Activated CD8-positive, alpha-beta T cell treated with anti-CD3 and anti-CD28 coated beads for 36 hours (primary cell): ENCODE data around the gene PXMP4. TPM values are rescaled to one million over a fixed set of nuclear protein-coding genes. Genes with fewer than 3 reads are reported as not detected.

Experiments used
- ATAC-seq: fragments of 200-7000 bp; cut with Tn5 transposase; one replicate; pipeline ENCODE4 v1.10.0; 2021; ENCODE audit warnings: mild to moderate bottlenecking, moderate library complexity
- CTCF ChIA-PET: fragments of 350-600 bp; sonication (Branson Sonifier 250); formaldehyde crosslinking; loops from one replicate; lab custom pipeline; 2021; ENCODE audit warnings: antibody characterized with exemption; lab: Charles Lee
- POLR2A ChIA-PET: fragments of 350-600 bp; sonication (Branson Sonifier 250); formaldehyde crosslinking; loops from one replicate; lab custom pipeline; 2021; ENCODE audit warnings: antibody characterized with exemption; lab: Charles Lee
- DNase-seq: peaks from one replicate; pipeline ENCODE4 v3.0.0-alpha.2; 2020
- H3K27ac Mint-ChIP-seq: one replicate; pipeline ENCODE4 v1.8.0; 2021; ENCODE audit warnings: mild to moderate bottlenecking, mixed read lengths
- H3K27me3 Mint-ChIP-seq: one replicate; pipeline ENCODE4 v1.8.0; 2021; ENCODE audit warnings: mixed read lengths
- H3K36me3 Mint-ChIP-seq: one replicate; pipeline ENCODE4 v1.8.0; 2021; ENCODE audit warnings: low read depth, mixed read lengths
- H3K4me1 Mint-ChIP-seq: one replicate; pipeline ENCODE4 v1.8.0; 2021; ENCODE audit warnings: low read depth, mixed read lengths
- H3K4me3 Mint-ChIP-seq: one replicate; pipeline ENCODE4 v1.8.0; 2021; ENCODE audit warnings: mild to moderate bottlenecking, moderate library complexity, mixed read lengths
- H3K9me3 Mint-ChIP-seq: one replicate; pipeline ENCODE4 v1.8.0; 2021; ENCODE audit warnings: mixed read lengths
- CTCF ChIP-seq: fragments of 200-600 bp; IDR thresholded peaks from one replicate; pipeline ENCODE4 v1.8.0; 2022; ENCODE audit warnings: antibody characterized with exemption, mild to moderate bottlenecking
- intact Hi-C: fragments of 100-400 bp; cut with micrococcal nuclease; formaldehyde crosslinking; loops from one replicate; pipeline ENCODE4 v1.10.0; 2022
- total RNA-seq, 2 experiments: library from RNA; stranded (reverse); gene quantifications; one replicate each; pipeline ENCODE4 v1.2.3, GENCODE V29; 2021

Gene PXMP4
- total RNA-seq, 2 experiments from 2014 or later: 6.9 to 7.3 TPM

- Mint-ChIP-seq H3K4me3 (no peak overlapping the region), H3K27ac (no peak overlapping the region), H3K9me3 (no peaks in the 10 kb centered on the region), H3K36me3 (no peaks in the 10 kb centered on the region), H3K4me1 (peaks cover 15% of the 10 kb centered on the region), H3K27me3 (no peaks in the 10 kb centered on the region)
- DNase-seq: no peak
- CTCF ChIA-PET: interaction anchor here (0.8 to 1.1 kb wide), 2 partner anchors 199 to 210 kb away, joined by 3 read pairs; no protein-coding TSS in a partner anchor
- no peak for TF ChIP-seq CTCF
- intact Hi-C loops: no loop called here
- POLR2A ChIA-PET: interaction anchor here (3.8 kb wide), 1 partner anchor 11 kb away, joined by 16 read pairs; the partner anchor contains the start of gene ACTL10
- ATAC-seq: no peak
Measured at GRCh38 chr20:33656010-33656782, 63.9 kb downstream of the PXMP4 start.

- DNase-seq (no peak), ATAC-seq (no peak)
- Mint-ChIP-seq H3K36me3 (no peaks in the 10 kb centered on the region), H3K4me3 (no peak overlapping the region), H3K27ac (no peak overlapping the region), H3K9me3 (no peaks in the 10 kb centered on the region), H3K4me1 (peaks cover 15% of the 10 kb centered on the region), H3K27me3 (no peaks in the 10 kb centered on the region)
- no peak for TF ChIP-seq CTCF
- CTCF ChIA-PET: interaction anchor here (0.6 to 1.1 kb wide), 2 partner anchors 25 to 209 kb away, joined by 3 read pairs; no protein-coding TSS in a partner anchor
- POLR2A ChIA-PET: no interaction called here
- intact Hi-C loops: no loop called here
Measured at GRCh38 chr20:33655164-33655563, 64.9 kb downstream of the PXMP4 start.

GRCh38 chr20:33654680-33655161 is 65.4 kb downstream of the PXMP4 start:
- ChIA-PET CTCF (interaction anchor here (0.6 to 2.3 kb wide), 3 partner anchors 13 to 209 kb away, joined by 3 to 18 read pairs (median 3); partner anchors contain the start of gene ACTL10), POLR2A (no interaction called here)
- ATAC-seq (no peak), DNase-seq (no peak)
- Mint-ChIP-seq H3K27me3 (no peaks in the 10 kb centered on the region), H3K4me3 (no peak overlapping the region), H3K36me3 (no peaks in the 10 kb centered on the region), H3K4me1 (peaks cover 17% of the 10 kb centered on the region), H3K9me3 (no peaks in the 10 kb centered on the region), H3K27ac (no peak overlapping the region)
- intact Hi-C loops: loop anchor here (5.0 kb wide), 1 partner anchor 197 kb away; no protein-coding TSS in a partner anchor
- TF ChIP-seq CTCF: no peak

GRCh38 chr20:33653900-33654596 is 66.1 kb downstream of the PXMP4 start:
- CTCF ChIA-PET: interaction anchor here (0.7 to 2.9 kb wide), 11 partner anchors 10 to 211 kb away, joined by 3 to 20 read pairs (median 4); partner anchors contain the start of genes ACTL10, C20orf144 and SNTA1
- no peak overlapping the region for H3K4me3 Mint-ChIP-seq
- POLR2A ChIA-PET: interaction anchor here (0.7 to 1.5 kb wide), 2 partner anchors 10 to 13 kb away, joined by 3 to 11 read pairs; partner anchors contain the start of gene ACTL10
- no peaks in the 10 kb centered on the region for H3K9me3 Mint-ChIP-seq
- peaks cover 23% of the 10 kb centered on the region for H3K4me1 Mint-ChIP-seq
- ATAC-seq (no peak), DNase-seq (no peak)
- intact Hi-C loops: loop anchor here (5.0 kb wide), 1 partner anchor 197 kb away; no protein-coding TSS in a partner anchor
- H3K36me3 Mint-ChIP-seq: no peaks in the 10 kb centered on the region
- TF ChIP-seq CTCF: no peak
- no peaks in the 10 kb centered on the region for H3K27me3 Mint-ChIP-seq
- no peak overlapping the region for H3K27ac Mint-ChIP-seq
